ENCODE measurements around the gene COL19A1. TPM values are rescaled to one million over a fixed set of nuclear protein-coding genes. Genes with fewer than 3 reads are reported as not detected.

Gene COL19A1
- total and polyA plus RNA-seq, 9 of the 15 experiments (the other 6 are each of a cell fraction or from before 2014, with no cell fraction given) = not detected

DNA sequence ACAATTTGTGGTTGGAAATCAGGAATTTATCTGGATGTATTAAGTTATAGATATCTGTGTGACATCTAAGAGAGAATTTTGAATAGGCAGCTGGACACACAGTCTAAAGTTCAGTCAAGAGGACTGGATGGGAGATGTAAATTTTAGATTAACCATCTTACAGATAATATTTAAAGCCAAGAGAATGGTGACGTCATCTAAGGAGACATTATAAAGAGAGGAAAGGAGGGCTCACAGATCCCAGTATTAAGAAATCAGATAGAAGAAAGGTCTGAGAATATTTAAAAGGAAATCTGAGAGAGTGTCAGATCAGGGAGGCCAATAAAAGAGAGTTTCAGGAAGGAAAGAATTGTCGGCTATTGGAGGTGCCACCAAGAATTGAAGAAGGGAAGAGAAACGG lies 9.4 kb downstream of the COL19A1 start:
- no peaks in the 10 kb centered on the region for H3K4me1 ChIP-seq (replicated peaks in 1 of 2; ENCODE audit: control insufficient read depth in 2 of 2, insufficient read depth in 2 of 2, low read length in 2 of 2)
- H3K9me1 ChIP-seq (ENCODE audit: control insufficient read depth, insufficient read depth, low read length) = no peaks in the 10 kb centered on the region
- no TSS peak for BruUV-seq (replicated peaks)
- in situ Hi-C loops (cut with MboI) (no loop called here), intact Hi-C loops (cut with micrococcal nuclease) (no loop called here)
- no peak overlapping the region for H3K27ac ChIP-seq (ENCODE audit: extremely low read depth, low read depth, low read length)
- TF ChIP-seq PTRF (tag; IDR thresholded peaks at IDR 0.05) (no peak), ATF3 (IDR thresholded peaks at IDR 0.05) (peak; percentile 72), ATF3 (CRISPR knock-in tag; conservative IDR thresholded peaks at IDR 0.05) (no peak)
- DNase-seq (ENCODE audit: extremely low read depth in 1 of 4, low spot score in 3 of 4) = no peak
- 0% methylated on average over 3 of the region's 3 CpGs for WGBS (ENCODE audit: insufficient coverage, low coverage, missing lambda C conversion rate)
- H3K27me3 ChIP-seq (ENCODE audit: control insufficient read depth in 2 of 2, insufficient read depth in 2 of 2, low read length in 2 of 2) = no peaks in the 10 kb centered on the region; a peak in 1 of 5 replicates
- FAIRE-seq = no peak
- no peak for ATAC-seq
- H2AFZ ChIP-seq (ENCODE audit: low read depth, low read length) = no peak overlapping the region
- no peaks in the 10 kb centered on the region for H3K9me3 ChIP-seq (replicated peaks; ENCODE audit: control insufficient read depth, insufficient read depth, low read depth, low read length)
- H3K9ac ChIP-seq (ENCODE audit: insufficient read depth in 1 of 2, low read depth in 2 of 2, low read length in 2 of 2) = no peak overlapping the region
- no peaks in the 10 kb centered on the region for H3K79me2 ChIP-seq (ENCODE audit: control insufficient read depth, insufficient read depth, low read length)
- H4K20me1 ChIP-seq (replicated peaks; ENCODE audit: control insufficient read depth, insufficient read depth, low read length) = no peaks in the 10 kb centered on the region
- no peaks in the 10 kb centered on the region for H3K36me3 ChIP-seq (ENCODE audit: control insufficient read depth, insufficient read depth, low read length)
- POLR2A ChIA-PET = no interaction called here
- no peak overlapping the region for H3K4me3 ChIP-seq
- no peak overlapping the region for H3K4me2 ChIP-seq (ENCODE audit: insufficient read depth, low read length)
- CTCF ChIA-PET (ENCODE audit: low intra/inter-chr PET ratio) = no interaction called here

GRCh38 chr6:69878795-69879194 lies 12.4 kb downstream of the COL19A1 start:
- Histone ChIP-seq H3K27me3 (ENCODE audit: control insufficient read depth in 2 of 2, insufficient read depth in 2 of 2, low read length in 2 of 2) (no peaks in the 10 kb centered on the region; a peak in 1 of 5 replicates), H3K4me2 (ENCODE audit: insufficient read depth, low read length) (no peak overlapping the region), H3K9me3 (replicated peaks; ENCODE audit: control insufficient read depth, insufficient read depth, low read depth, low read length) (no peaks in the 10 kb centered on the region), H4K20me1 (replicated peaks; ENCODE audit: control insufficient read depth, insufficient read depth, low read length) (no peaks in the 10 kb centered on the region), H3K9ac (ENCODE audit: insufficient read depth in 1 of 2, low read depth in 2 of 2, low read length in 2 of 2) (no peak overlapping the region), H2AFZ (ENCODE audit: low read depth, low read length) (no peak overlapping the region), H3K9me1 (ENCODE audit: control insufficient read depth, insufficient read depth, low read length) (no peaks in the 10 kb centered on the region), H3K79me2 (ENCODE audit: control insufficient read depth, insufficient read depth, low read length) (no peaks in the 10 kb centered on the region), H3K27ac (ENCODE audit: extremely low read depth, low read depth, low read length) (no peak overlapping the region), H3K36me3 (ENCODE audit: control insufficient read depth, insufficient read depth, low read length) (no peaks in the 10 kb centered on the region), H3K4me3 (no peak overlapping the region), H3K4me1 (replicated peaks in 1 of 2; ENCODE audit: control insufficient read depth in 2 of 2, insufficient read depth in 2 of 2, low read length in 2 of 2) (no peaks in the 10 kb centered on the region)
- intact Hi-C loops (cut with micrococcal nuclease) (no loop called here), in situ Hi-C loops (cut with MboI) (no loop called here)
- CTCF ChIA-PET (ENCODE audit: low intra/inter-chr PET ratio) = no interaction called here
- 0% methylated on average over 1 of the region's 1 CpG for WGBS (ENCODE audit: insufficient coverage, low coverage, missing lambda C conversion rate)
- FAIRE-seq (no peak), DNase-seq (ENCODE audit: extremely low read depth in 1 of 4, low spot score in 3 of 4) (no peak), ATAC-seq (no peak)
- POLR2A ChIA-PET = no interaction called here
- no TSS peak for BruUV-seq (replicated peaks)
- no peak for TF ChIP-seq ZNF79 (CRISPR knock-in tag; IDR thresholded peaks at IDR 0.05; ENCODE audit: low read depth)
- TF ChIP-seq DNMT1 (IDR thresholded peaks at IDR 0.05) = no peak
- TF ChIP-seq CTBP1 (IDR thresholded peaks at IDR 0.05; ENCODE audit: borderline replicate concordance) = no peak
- no peak for TF ChIP-seq E2F1 (CRISPR knock-in tag; IDR thresholded peaks at IDR 0.05)
- no peak for TF ChIP-seq ARID4B (CRISPR knock-in tag; IDR thresholded peaks at IDR 0.05)
- no peak for TF ChIP-seq POLR3A (IDR thresholded peaks at IDR 0.05; ENCODE audit: borderline replicate concordance, extremely low read depth, insufficient read depth, insufficient read length)
- TF ChIP-seq ZNF140 (CRISPR knock-in tag; IDR thresholded peaks at IDR 0.05) = no peak
